ENCODE results near the gene EPS8L3. TPM values are rescaled to one million over a fixed set of nuclear protein-coding genes. Genes with fewer than 3 reads are reported as not detected.
"Not testable (repeated sequence)": the region's sequence is repeated elsewhere in the genome, so short reads cannot be mapped to it uniquely, and the experiment has no call there.

The EPS8L3 gene
- total and polyA plus RNA-seq, 2 of the 4 experiments (the other 2 are of a cell fraction): not detected

DNA sequence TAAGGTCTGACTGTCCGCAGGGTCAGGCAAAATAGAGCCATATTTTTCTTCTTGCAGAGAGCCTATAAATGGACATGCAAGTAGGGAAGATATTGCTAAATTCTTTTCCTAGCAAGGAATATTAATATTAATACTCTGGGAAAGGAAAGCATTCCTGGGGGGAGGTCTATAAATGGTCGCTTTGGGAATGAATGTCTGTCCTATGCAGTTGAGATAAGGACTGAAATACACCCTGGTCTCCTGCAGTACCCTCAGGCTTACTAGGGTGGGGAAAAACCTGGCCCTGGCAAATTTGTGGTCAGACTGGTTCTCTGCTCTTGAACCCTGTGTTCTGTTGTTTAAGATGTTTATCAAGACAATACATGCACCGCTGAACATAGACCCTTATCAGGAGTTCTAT, 60.8 kb downstream of the EPS8L3 start:
- H3K79me1 ChIP-seq (ENCODE audit: low read depth in 1 of 2, low read length in 2 of 2); H4K20me1 ChIP-seq (ENCODE audit: insufficient read depth, low read length); H2AK5ac ChIP-seq (ENCODE audit: low read depth, low read length); H3K14ac ChIP-seq (replicated peaks; ENCODE audit: low read depth, low read length); H3K18ac ChIP-seq (ENCODE audit: low read depth, low read length); H3K4me2 ChIP-seq (ENCODE audit: low read depth, low read length); H3K4me3 ChIP-seq (ENCODE audit: insufficient read depth, low read depth, low read length); CTCF ChIA-PET; H3K56ac ChIP-seq (ENCODE audit: extremely low read depth, insufficient read depth, low read length); H2AK9ac ChIP-seq (replicated peaks; ENCODE audit: low read depth, low read length, poor library complexity); dilution Hi-C loops (cut with HindIII; ENCODE audit: low sequenced_read_pairs, unreplicated experiment); ATAC-seq (ENCODE audit: low read depth); H2BK20ac ChIP-seq (ENCODE audit: low read depth, low read length); H3K36me3 ChIP-seq (ENCODE audit: control insufficient read depth, insufficient read depth, low read length); H2BK5ac ChIP-seq (ENCODE audit: low read depth, low read length, poor library complexity, severe bottlenecking); H4K91ac ChIP-seq (ENCODE audit: insufficient read depth, low read depth, low read length); in situ Hi-C loops (cut with MboI; ENCODE audit: low sequenced_read_pairs); H3K9me3 ChIP-seq (ENCODE audit: control insufficient read depth, insufficient read depth, low read length); BruUV-seq (replicated peaks); H2BK120ac ChIP-seq (ENCODE audit: low read depth, low read length); H3K9ac ChIP-seq (ENCODE audit: low read depth, low read length); H3K27ac ChIP-seq (ENCODE audit: insufficient read depth, low read length); H3K4me1 ChIP-seq (ENCODE audit: control insufficient read depth, insufficient read depth, low read length); H2AFZ ChIP-seq (replicated peaks; ENCODE audit: low read length, poor library complexity); DNase-seq; POLR2A ChIA-PET (ENCODE audit: unreplicated experiment); H4K5ac ChIP-seq (ENCODE audit: low read depth, low read length); H3K27me3 ChIP-seq (ENCODE audit: control insufficient read depth, insufficient read depth, low read length); intact Hi-C loops (cut with micrococcal nuclease); H4K8ac ChIP-seq (ENCODE audit: low read depth in 2 of 2, low read length in 2 of 2); H3K4ac ChIP-seq (ENCODE audit: low read depth, low read length); H3K9me1 ChIP-seq (ENCODE audit: insufficient read depth, low read length); H2BK15ac ChIP-seq (ENCODE audit: low read depth, low read length); H3K23ac ChIP-seq (ENCODE audit: low read depth, low read length): not testable (repeated sequence)
- 80% methylated on average over 1 of the region's 3 CpGs; no CpG with 5 or more reads in 1 of the 2 experiments for WGBS, 2 experiments (ENCODE audit: extremely low coverage in 2 of 2, insufficient read length in 1 of 2)

Other genes starting within 250 kb of the EPS8L3 start
- under 0.01 TPM in 1 of 2 replicates, not detected in the other for gene GPR61, start 224.1 kb downstream of the EPS8L3 start, total RNA-seq (2012; rRNA removed)
- gene GPR61, start 224.1 kb downstream of the EPS8L3 start, polyA plus RNA-seq (2012; rRNA removed): not detected in 2 replicates
- gene GNAI3, start 215.3 kb downstream of the EPS8L3 start, total RNA-seq (2012; rRNA removed): 14.9 and 25.0 TPM in 2 replicates
- 4.8 and 5.9 TPM in 2 replicates for gene GNAI3, start 215.3 kb downstream of the EPS8L3 start, polyA plus RNA-seq (2012; rRNA removed)
- gene GNAT2, start 144.3 kb downstream of the EPS8L3 start, total RNA-seq (2012; rRNA removed): 0.28 and 0.36 TPM in 2 replicates
- gene GNAT2, start 144.3 kb downstream of the EPS8L3 start, polyA plus RNA-seq (2012; rRNA removed): 0.17 and 0.26 TPM in 2 replicates
- 50.3 and 61.5 TPM in 2 replicates for gene AMPD2, start 144.1 kb downstream of the EPS8L3 start, total RNA-seq (2012; rRNA removed)
- gene AMPD2, start 144.1 kb downstream of the EPS8L3 start, polyA plus RNA-seq (2012; rRNA removed): 103 and 116 TPM in 2 replicates
- 6.4 and 10.4 TPM in 2 replicates for gene GSTM4, start 107.8 kb downstream of the EPS8L3 start, total RNA-seq (2012; rRNA removed)
- gene GSTM4, start 107.8 kb downstream of the EPS8L3 start, polyA plus RNA-seq (2012; rRNA removed): 37.8 and 42.2 TPM in 2 replicates
- gene GSTM2, start 95.9 kb downstream of the EPS8L3 start, total RNA-seq (2012; rRNA removed): 6.9 and 10.2 TPM in 2 replicates
- 85.5 and 93.9 TPM in 2 replicates for gene GSTM2, start 95.9 kb downstream of the EPS8L3 start, polyA plus RNA-seq (2012; rRNA removed)
- gene GSTM1, start 76.1 kb downstream of the EPS8L3 start, total RNA-seq (2012; rRNA removed): not detected in 2 replicates
- not detected in 2 replicates for gene GSTM1, start 76.1 kb downstream of the EPS8L3 start, polyA plus RNA-seq (2012; rRNA removed)
- 0.28 and 0.36 TPM in 2 replicates for gene GSTM5, start 51.7 kb downstream of the EPS8L3 start, total RNA-seq (2012; rRNA removed)
- gene GSTM5, start 51.7 kb downstream of the EPS8L3 start, polyA plus RNA-seq (2012; rRNA removed): 1.2 TPM in 2 replicates
- gene GSTM3, start 22.9 kb downstream of the EPS8L3 start, total RNA-seq (2012; rRNA removed): 101 and 131 TPM in 2 replicates
- 97.4 and 102 TPM in 2 replicates for gene GSTM3, start 22.9 kb downstream of the EPS8L3 start, polyA plus RNA-seq (2012; rRNA removed)
- gene CSF1, start 146.9 kb upstream of the EPS8L3 start, total RNA-seq (2012; rRNA removed): 9.4 and 14.3 TPM in 2 replicates
- gene CSF1, start 146.9 kb upstream of the EPS8L3 start, polyA plus RNA-seq (2012; rRNA removed): 22.0 and 25.6 TPM in 2 replicates
- 73.9 and 76.0 TPM in 2 replicates for gene AHCYL1, start 220.8 kb upstream of the EPS8L3 start, total RNA-seq (2012; rRNA removed)
- 63.9 and 75.1 TPM in 2 replicates for gene AHCYL1, start 220.8 kb upstream of the EPS8L3 start, polyA plus RNA-seq (2012; rRNA removed)

Measured in IMR-90 (cell line).